ENCODE measurements around the gene KLK15.
"Not testable (repeated sequence)": the region's sequence is repeated elsewhere in the genome, so short reads cannot be mapped to it uniquely, and the experiment has no call there.

KLK15 gene

GRCh38 chr19:50796128-50796633 is 37.2 kb downstream of the KLK15 start:
- DNase-seq (ENCODE audit: low read depth), result no peak

GRCh38 chr19:50795664-50796073 is 37.7 kb downstream of the KLK15 start:
- no peak for DNase-seq (ENCODE audit: low read depth)

DNA sequence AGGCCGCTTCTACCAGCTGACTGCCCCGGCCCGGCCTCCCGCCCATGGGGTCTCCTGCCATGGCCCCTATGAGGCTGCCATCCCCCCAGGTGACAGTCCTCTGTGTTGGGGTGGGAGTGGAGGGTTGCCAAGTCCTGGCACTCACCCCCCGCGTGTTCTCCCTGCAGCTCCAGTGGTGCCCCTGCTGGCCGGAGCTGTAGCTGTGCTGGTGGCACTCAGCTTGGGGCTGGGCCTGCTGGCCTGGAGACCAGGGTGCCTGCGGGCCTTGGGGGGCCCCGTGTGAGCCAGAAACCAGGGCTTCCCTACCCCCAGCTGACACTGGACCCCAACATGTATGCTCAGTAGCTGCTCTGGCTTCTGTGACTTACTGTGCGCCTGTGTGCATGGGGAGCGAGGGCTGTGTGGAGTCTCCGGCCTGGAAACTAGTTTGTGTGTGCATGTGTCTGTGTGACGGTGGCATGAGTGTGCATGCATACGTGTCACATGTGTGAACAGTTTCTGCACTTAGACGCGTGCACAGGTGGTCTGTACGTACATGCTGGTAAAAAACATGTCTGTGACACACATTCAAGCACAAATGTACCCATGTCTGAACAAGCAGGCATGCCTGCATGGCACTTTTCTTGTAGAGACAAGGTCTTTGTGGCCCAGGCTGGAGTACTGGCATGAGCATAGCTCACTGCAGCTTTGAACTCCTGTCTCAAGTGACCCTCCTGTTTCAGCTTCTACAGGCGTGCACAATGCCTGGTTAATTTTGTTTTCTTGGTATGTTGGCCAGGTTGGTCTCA is 38.3 kb downstream of the KLK15 start:
- no peak for DNase-seq (ENCODE audit: low read depth)

DNA sequence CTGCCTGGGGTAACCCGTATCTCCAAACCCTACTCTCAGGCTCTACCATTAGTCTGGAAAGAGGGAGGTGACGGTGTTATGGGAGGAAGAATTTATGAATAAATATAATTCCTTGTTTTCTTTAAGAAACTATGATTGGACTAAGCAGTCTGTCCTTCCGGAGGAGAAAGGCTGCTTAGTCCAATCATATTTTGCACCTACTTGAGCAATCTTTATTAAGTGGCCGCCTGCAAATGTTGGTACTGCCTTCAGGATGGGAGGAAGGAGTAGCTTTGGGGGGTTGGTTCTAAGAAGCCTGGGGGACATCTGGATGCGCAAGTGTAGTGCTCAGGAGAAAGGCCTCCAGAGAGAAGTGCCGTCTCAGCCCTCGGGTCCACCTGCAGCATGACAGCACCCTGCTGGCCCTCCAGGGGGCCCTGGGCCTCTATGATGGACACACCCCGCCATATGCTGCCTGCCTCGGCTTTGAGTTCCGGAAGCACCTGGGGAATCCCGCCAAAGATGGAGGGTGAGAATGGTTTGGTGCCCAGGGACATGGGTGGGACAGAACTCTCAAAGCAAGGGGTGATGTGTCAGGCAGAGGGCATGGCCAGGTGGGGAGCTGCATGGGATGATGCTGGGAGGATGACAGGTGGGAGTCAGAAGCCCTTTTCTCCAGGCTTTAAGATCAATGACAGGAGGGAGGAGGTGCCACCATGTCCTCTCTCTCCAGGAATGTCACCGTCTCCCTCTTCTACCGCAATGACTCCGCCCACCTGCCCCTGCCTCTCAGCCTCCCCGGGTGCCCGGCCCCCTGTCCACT is 39.1 kb downstream of the KLK15 start:
- no peak for DNase-seq (ENCODE audit: low read depth)

GRCh38 chr19:50793558-50794065 is 39.8 kb downstream of the KLK15 start:
- DNase-seq (ENCODE audit: low read depth), result no peak

DNA sequence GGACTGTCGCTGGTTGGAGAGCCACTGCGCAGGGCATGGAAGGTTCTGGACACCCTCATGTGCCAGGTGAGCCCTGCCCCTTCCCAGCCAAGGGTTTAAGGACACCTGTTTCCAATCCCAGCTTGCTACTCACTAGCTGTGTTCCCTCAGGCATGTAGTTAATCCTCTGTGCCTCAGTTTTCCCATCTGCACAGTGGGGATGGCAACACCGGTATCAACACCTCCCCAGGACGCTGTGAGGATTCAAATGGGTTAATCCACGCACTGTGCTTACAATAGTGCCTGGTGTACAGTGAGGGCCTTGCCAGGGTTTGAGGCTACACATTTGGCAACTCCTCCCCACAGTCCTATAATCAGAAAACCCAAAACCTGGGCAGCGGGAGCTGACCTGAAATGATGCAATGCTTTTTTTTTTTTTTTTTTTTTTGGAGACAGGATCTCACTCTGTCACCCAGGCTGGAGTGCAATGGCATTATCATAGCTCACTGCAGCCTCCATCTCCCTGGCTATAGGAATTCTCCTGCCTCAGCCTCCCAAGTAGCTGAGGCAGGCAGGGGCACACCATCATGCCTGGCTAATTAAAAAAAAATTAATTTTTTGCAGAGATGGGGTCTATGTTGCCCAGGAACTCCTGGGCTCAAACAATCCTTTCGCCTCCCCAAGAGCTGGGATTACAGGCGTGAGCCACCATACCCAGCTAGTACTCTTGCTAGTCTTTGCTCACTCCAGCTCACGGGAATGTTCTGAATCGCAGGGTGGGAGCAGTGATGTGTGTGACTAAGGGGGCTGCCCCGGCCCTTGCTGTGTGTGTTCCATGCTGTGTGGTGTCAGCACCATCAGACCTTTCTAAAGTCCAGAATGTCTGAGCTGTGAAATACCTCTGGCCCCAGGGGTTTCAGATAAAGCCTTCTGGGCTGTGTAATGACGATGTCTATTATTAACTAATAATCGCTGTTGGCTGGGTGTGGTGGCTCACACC is 40.8 kb downstream of the KLK15 start:
- no peak for DNase-seq (ENCODE audit: low read depth)

DNA sequence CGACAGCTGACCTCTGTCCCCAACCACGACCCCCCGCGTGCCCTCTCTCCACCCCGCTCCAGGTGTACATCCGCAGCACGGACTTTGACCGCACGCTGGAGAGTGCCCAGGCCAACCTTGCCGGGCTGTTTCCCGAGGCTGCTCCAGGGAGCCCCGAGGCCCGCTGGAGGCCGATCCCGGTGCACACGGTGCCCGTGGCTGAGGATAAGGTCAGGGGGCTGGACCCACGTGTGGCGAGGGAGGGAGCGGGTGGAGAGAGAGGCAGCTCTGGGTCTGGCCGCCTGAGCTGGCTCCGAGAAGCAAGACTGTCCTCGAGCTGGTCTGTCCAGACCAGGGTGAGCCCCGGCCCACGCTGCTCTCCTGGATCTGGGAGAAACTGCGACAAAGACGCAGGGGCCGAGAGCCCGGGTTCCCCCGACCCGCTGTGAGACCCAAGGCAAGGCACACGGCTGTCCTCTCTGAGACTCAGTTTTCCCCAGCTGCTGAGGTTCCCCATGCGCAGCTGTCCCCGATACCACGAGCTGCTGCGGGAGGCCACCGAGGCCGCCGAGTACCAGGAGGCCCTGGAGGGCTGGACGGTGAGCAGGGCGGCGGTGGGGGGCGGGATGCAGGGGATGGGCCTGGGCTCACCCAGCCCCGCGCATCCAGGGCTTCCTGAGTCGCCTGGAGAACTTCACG is 41.6 kb downstream of the KLK15 start:
- no peak for DNase-seq (ENCODE audit: low read depth)

DNA sequence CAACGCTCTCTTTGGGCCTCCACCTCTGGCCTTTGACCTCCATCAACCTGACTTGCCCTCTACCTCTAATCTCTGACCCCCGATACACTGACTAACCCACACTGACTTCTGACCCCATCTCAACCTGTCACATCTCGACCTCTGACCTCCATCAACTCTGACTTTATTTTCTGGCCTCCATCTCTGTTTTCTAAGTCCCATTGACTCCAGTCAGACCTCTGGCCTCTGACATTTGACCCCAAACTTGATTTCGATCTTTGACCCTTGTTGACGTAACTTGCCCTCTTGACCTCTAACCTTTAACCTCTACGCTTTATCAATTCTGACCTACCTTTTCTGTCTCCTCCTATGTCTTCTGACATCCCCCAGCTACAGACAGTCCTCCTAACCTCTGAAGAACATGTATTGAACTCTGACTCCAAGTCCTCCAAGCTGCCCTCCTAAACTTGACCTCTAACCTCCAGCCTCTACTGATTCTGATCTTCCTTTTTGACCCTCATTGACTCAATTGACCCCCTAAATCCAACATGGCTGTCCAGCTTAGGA is 42.4 kb downstream of the KLK15 start:
- no peak for DNase-seq (ENCODE audit: low read depth)

DNA sequence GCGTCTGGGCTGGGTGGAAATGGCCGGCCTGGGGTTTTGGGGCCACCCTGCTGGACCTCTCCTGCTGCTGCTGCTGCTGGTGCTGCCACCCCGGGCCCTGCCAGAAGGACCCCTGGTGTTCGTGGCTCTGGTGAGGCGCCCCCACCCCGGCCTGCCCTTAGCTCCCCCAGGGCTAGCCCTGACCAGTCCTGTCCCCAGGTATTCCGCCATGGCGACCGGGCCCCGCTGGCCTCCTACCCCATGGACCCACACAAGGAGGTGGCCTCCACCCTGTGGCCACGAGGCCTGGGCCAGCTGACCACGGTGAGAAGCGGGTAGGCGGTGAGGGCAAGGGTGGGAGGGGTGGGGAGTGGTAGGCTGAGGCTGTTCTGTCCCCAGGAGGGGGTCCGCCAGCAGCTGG is 43.0 kb downstream of the KLK15 start, which contains the start of gene ACP4:
TSS of gene ACP4 (plus strand) at position 20 of the 400 bp plus-strand sequence. CDS start at position 20, 0 bp downstream.
- no peak for DNase-seq (ENCODE audit: low read depth)

DNA sequence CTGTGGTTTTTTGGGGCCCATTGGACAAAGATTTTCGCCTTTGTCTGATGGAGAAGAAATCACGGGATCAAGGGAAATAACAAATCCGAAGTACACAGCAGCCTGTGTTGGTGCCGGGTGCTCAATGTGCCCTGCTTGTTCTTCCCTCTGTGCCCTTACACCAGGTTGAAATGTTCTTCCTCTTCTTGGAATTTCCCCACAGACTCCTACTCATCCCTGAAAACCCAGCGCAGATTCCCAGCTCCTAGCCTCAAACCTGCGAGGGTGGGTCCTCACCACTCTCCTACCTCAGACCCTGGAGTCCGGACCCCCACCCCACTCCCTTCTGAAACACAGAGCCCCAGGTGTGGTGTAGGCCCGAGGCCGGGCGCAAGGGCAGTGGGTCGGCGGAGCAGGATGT is 48.0 kb downstream of the KLK15 start:
- DNase-seq (ENCODE audit: low read depth), result no peak

DNA sequence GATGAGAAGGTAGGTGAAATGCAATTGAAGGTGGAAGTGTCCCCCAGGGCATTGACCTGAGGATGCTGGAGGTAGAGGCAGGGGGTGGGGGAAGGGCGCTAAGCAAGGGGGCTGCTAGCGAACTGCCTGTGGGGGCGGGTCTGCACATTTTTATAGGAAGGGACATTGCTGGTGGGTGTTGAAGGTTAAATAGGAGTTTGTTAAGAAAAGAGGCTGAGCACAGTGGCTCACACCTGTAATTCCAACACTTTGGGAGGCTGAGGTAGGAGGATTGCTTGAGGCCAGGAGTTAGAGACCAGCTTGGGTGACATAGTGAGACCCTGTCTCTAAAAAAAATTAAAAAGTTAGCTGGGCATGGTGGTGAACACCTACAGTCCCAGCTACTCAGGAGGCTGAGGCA is 48.7 kb downstream of the KLK15 start:
- no peak for DNase-seq (ENCODE audit: low read depth)

DNA sequence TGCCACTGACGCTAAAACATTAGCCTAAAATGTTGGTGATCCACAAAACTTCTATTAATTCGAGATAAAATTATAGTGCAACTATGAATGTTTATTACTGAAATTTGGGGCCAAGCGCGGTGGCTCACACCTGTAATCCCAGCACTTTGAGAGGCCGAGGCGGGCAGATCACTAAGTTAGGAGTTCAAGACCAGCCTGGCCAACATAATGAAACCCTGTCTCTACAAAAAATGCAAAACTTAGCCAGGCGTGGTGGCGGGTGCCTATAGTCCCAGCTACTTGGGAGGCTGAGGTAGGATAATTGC is 49.6 kb downstream of the KLK15 start:
- DNase-seq (ENCODE audit: low read depth), result not testable (repeated sequence)

- DNase-seq (ENCODE audit: low read depth), result no peak
Measured at GRCh38 chr19:50780753-50781435, 52.5 kb downstream of the KLK15 start.

DNA sequence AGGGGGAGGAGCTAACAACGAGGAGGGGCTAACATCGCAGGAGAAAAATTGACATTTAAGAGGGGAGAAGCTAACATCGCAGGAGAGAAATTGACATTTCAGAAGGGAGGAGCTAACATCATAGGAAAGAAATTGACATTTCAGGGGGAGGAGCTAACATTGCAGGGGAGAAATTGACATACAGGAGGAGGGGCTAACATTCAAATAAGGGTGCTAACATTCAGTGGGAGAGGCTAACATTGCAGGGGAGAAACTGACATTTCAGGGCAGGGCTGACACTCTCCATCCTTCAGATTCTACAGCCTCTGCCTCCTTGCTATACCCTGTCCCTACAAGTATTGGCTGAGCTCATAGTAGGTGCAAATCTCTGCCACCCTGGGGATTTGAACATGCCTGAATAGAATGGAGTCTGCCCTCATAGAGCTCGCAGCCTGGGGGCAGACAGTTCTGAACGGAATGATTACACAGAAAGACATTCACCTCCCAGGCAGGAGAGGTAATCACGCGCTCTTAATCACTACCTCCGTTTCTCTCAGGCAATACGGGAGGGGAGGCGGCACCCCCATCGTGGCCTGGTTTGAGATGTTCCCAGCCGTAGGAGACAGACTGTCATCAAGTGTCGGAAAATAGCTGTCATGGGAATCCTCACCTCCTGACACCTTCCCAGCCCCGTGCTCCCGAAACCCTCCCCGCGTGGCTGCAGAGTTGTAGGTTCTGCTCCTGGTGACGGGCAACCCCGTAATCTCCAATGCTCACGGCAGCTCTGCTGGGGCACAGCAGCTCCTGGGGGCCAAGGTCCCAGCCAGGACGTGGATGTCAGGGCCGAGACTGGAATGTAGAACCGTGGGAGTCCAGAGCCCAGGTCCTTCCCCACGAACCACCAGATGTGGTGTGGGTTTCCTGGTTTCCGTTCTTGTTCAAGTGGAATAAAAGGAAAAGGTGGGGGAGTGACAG is 53.6 kb downstream of the KLK15 start:
- no peak for DNase-seq (ENCODE audit: low read depth)

DNA sequence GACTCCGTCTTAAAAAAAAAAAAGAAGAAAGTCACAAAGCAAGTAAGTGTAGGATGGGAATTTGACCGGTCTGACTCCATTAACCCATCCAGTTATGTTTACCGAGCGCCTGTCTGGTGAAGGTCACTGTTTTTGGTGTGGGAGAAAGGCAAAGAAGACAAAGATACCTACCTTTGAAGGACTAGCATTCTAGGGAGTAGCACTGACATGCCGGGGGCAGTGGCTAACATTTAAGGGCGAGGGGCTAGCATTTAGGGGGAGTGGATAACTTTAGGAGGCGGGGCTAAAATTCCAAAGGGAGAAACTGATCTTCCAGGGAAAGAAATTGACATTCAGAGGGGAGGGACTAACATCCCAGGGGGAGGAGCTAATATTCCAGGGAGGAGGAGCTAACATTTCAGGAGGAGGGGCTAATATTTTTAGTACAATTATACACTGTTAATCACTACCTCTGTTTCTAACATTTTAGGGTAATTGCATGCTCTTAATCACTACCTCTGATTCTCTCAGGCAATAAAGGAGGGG is 54.4 kb downstream of the KLK15 start:
- no peak for DNase-seq (ENCODE audit: low read depth)

GRCh38 chr19:50777830-50778303 is 55.5 kb downstream of the KLK15 start:
- DNase-seq (ENCODE audit: low read depth), result no peak

DNA sequence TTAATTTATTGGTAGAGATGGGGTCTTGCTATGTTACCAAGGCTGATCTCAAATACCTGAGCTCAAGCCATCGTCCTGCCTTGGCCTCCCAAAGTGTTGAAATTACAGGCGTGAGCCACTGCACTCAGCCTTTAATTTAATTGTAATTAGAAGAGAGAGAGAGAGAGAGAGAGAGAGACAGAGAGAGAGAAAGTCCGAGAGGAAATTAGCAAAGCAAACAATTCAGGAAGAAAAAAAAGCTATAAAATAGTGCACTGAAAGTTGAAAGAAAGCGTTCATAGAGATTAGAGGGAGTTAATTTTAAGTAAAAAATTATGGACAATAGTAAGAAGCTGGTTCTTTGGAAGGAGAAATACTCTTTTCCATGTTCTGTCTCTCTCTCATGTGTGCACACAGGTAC is 56.1 kb downstream of the KLK15 start:
- no peak for DNase-seq (ENCODE audit: low read depth)

- DNase-seq (ENCODE audit: low read depth), result no peak
Measured at GRCh38 chr19:50776131-50776530, 57.2 kb downstream of the KLK15 start.
